Measurements from ENCODE around the gene CD99.

Gene CD99

DNA sequence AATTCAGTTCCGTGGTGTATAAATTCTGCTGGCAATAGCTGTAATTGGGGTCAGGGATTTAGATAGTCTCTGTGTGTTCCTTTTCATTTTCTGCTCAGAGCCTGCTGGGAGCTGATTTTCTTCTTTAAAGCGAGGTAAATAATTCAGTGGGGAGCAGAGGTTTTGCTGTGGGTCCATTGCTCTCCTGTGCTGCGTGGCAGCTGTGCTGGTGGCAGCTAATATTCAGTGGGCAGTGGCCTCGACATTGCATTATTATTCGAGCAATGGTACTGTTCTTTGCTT is 74.4 kb downstream of the CD99 start:
- Histone ChIP-seq H4K20me1 (ENCODE audit: low read depth, low read length) (no peaks in the 10 kb centered on the region), H3K27me3 (ENCODE audit: low read length) (no peaks in the 10 kb centered on the region), H3K4me3 (ENCODE audit: insufficient read depth, low read length, poor library complexity, severe bottlenecking) (no peak overlapping the region), H3K4me2 (ENCODE audit: low read depth, low read length, poor library complexity, severe bottlenecking) (no peak overlapping the region), H3K79me2 (ENCODE audit: insufficient read depth, low read length) (no peaks in the 10 kb centered on the region), H3F3A (ENCODE audit: insufficient read depth) (no peaks in the 10 kb centered on the region), H3K9ac (ENCODE audit: low read length) (no peak overlapping the region), H2AFZ (ENCODE audit: low read depth, low read length, severe bottlenecking) (no peak overlapping the region), H3K9me2 (replicated peaks; ENCODE audit: insufficient read depth, low read length) (no peaks in the 10 kb centered on the region), H3K9me3 (ENCODE audit: insufficient read depth, low read length) (no peaks in the 10 kb centered on the region), H3K27ac (ENCODE audit: low read depth, low read length) (no peak overlapping the region), H3K36me3 (ENCODE audit: low read length) (no peaks in the 10 kb centered on the region)
- TF ChIP-seq, protein P1, sequence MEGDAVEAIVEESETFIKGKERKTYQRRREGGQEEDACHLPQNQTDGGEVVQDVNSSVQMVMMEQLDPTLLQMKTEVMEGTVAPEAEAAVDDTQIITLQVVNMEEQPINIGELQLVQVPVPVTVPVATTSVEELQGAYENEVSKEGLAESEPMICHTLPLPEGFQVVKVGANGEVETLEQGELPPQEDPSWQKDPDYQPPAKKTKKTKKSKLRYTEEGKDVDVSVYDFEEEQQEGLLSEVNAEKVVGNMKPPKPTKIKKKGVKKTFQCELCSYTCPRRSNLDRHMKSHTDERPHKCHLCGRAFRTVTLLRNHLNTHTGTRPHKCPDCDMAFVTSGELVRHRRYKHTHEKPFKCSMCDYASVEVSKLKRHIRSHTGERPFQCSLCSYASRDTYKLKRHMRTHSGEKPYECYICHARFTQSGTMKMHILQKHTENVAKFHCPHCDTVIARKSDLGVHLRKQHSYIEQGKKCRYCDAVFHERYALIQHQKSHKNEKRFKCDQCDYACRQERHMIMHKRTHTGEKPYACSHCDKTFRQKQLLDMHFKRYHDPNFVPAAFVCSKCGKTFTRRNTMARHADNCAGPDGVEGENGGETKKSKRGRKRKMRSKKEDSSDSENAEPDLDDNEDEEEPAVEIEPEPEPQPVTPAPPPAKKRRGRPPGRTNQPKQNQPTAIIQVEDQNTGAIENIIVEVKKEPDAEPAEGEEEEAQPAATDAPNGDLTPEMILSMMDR (IDR thresholded peaks at IDR 0.05; ENCODE audit: insufficient read depth, low read length, poor library complexity, severe bottlenecking): no peak
- no peak for TF ChIP-seq EZH2phosphoT487 (conservative IDR thresholded peaks at IDR 0.05; ENCODE audit: low read length)

DNA sequence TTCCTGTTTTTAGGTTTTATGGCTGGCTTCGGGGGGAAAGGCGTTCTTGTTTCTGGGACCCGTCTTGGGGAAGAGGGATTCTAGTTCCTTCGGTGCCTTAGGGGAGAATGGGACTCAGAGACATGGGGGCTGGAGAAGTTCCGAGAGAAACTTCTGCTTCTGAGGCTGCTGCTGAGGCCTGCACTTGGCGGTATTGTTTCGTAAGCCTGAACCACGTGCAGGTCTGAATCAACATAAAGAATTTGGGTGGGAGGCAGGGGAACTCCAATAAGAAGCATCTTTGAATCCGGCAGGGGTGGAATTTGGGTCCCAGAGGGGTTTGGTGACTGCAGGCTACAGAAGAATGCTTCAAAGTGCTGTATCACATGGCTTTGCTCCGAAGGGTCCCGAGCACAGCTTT is 75.8 kb downstream of the CD99 start:
- H3K9me2 ChIP-seq (replicated peaks; ENCODE audit: insufficient read depth, low read length): no peaks in the 10 kb centered on the region
- no peaks in the 10 kb centered on the region for H3K27me3 ChIP-seq (ENCODE audit: low read length)

DNA sequence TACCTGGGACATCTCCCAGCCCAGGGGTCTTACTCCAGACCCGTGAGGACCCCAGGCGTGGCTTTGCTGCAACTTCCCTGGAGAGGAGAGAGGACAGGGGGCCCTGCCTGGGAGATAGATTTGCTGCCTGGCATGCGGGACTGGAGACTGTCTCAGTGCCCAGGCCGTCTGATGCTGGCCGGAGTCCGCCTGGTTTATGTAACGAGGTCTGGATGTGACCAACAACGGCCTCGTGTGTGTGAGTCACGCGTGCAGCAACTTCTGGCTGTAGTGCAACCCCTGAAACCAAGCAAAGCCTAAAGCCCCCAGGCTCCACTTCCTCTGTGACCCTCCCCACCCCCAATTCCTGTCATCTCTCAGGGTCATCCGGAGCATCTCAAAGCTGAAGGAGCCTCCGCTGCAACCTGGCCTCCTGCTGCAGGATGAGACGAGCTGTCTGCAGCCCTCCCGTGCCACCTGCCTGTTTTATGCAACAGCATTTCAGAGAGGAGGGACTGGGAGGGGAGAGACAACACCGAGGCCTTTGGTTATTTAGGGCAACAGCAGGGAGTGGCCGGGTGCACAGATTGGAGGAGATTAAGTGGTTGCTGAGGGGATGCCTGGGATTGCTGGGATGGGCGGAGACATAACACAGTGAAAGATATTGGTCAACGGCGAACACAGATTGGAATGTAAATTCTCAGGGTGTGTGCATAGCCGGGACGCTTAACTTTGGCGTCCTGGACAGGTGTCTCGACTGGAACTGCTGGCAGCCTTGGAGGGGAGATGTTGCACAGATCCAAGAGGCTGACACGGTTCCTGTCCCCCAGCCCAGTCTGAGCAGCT is 76.7 kb downstream of the CD99 start:
- Histone ChIP-seq H3K79me2 (ENCODE audit: insufficient read depth, low read length) (no peaks in the 10 kb centered on the region), H3K27me3 (ENCODE audit: low read length) (no peaks in the 10 kb centered on the region), H3K27ac (ENCODE audit: low read depth, low read length) (no peak overlapping the region), H2AFZ (ENCODE audit: low read depth, low read length, severe bottlenecking) (no peak overlapping the region), H3K9ac (ENCODE audit: low read length) (no peak overlapping the region), H3K4me2 (ENCODE audit: low read depth, low read length, poor library complexity, severe bottlenecking) (no peak overlapping the region), H4K20me1 (ENCODE audit: low read depth, low read length) (no peaks in the 10 kb centered on the region), H3K9me2 (replicated peaks; ENCODE audit: insufficient read depth, low read length) (no peaks in the 10 kb centered on the region), H3K36me3 (ENCODE audit: low read length) (no peaks in the 10 kb centered on the region), H3K9me3 (ENCODE audit: insufficient read depth, low read length) (no peaks in the 10 kb centered on the region), H3F3A (ENCODE audit: insufficient read depth) (no peaks in the 10 kb centered on the region), H3K4me3 (ENCODE audit: insufficient read depth, low read length, poor library complexity, severe bottlenecking) (no peak overlapping the region)
- TF ChIP-seq, protein P1 (IDR thresholded peaks at IDR 0.05; ENCODE audit: insufficient read depth, low read length, poor library complexity, severe bottlenecking): no peak
- TF ChIP-seq EZH2phosphoT487 (conservative IDR thresholded peaks at IDR 0.05; ENCODE audit: low read length): no peak

More for the DNA sequence above, 75.8 kb downstream of the CD99 start:
- no peak overlapping the region for H3K27ac ChIP-seq (ENCODE audit: low read depth, low read length)
- H2AFZ ChIP-seq (ENCODE audit: low read depth, low read length, severe bottlenecking): no peak overlapping the region
- H3K36me3 ChIP-seq (ENCODE audit: low read length): no peaks in the 10 kb centered on the region
- no peaks in the 10 kb centered on the region for H3K79me2 ChIP-seq (ENCODE audit: insufficient read depth, low read length)
- H4K20me1 ChIP-seq (ENCODE audit: low read depth, low read length): no peaks in the 10 kb centered on the region
- no peak overlapping the region for H3K4me3 ChIP-seq (ENCODE audit: insufficient read depth, low read length, poor library complexity, severe bottlenecking)
- H3K9me3 ChIP-seq (ENCODE audit: insufficient read depth, low read length): no peaks in the 10 kb centered on the region
- TF ChIP-seq EZH2phosphoT487 (conservative IDR thresholded peaks at IDR 0.05; ENCODE audit: low read length): no peak
- TF ChIP-seq, protein P1 (IDR thresholded peaks at IDR 0.05; ENCODE audit: insufficient read depth, low read length, poor library complexity, severe bottlenecking): no peak
- H3F3A ChIP-seq (ENCODE audit: insufficient read depth): no peaks in the 10 kb centered on the region
- no peak overlapping the region for H3K4me2 ChIP-seq (ENCODE audit: low read depth, low read length, poor library complexity, severe bottlenecking)
- no peak overlapping the region for H3K9ac ChIP-seq (ENCODE audit: low read length)

Measured in SU-DHL-6 (cell line).